Neural cell (in vitro differentiated cells): ENCODE measurements around the gene NFIX. TPM values are rescaled to one million over a fixed set of nuclear protein-coding genes. Genes with fewer than 3 reads are reported as not detected.

Experiments used
- H2AFZ ChIP-seq: fragments of 200-600, 300-800 bp; sonication (generic), shearing (Covaris generic); 2 replicates; pipeline ENCODE4 v1.6.0; 2014; ENCODE audit warnings: low read depth, mild to moderate bottlenecking, antibody characterized with exemption, low read length, moderate library complexity
- H3F3A ChIP-seq: fragments of 200-600 bp; shearing (Covaris generic); 2 replicates; pipeline ENCODE4 v1.6.1; 2016; ENCODE audit warnings: mild to moderate bottlenecking, moderate library complexity, mixed read lengths, antibody characterized with exemption, low read length; ENCODE audit not compliant: insufficient read depth, poor library complexity, severe bottlenecking
- H3K27ac ChIP-seq: fragments of 200-600, 300-800 bp; sonication (generic), shearing (Covaris generic); 2 replicates; pipeline ENCODE4 v1.5.1; 2014; ENCODE audit warnings: mild to moderate bottlenecking, low read length, moderate library complexity
- H3K27me3 ChIP-seq: fragments of 300-800, 200-600 bp; sonication (generic), shearing (Covaris generic); 2 replicates; pipeline ENCODE4 v1.6.0; 2014; ENCODE audit warnings: mild to moderate bottlenecking, low read depth, low read length, moderate library complexity; ENCODE audit not compliant: insufficient read depth
- H3K36me3 ChIP-seq: fragments of 300-800, 200-600 bp; sonication (generic), shearing (Covaris generic); 2 replicates; pipeline ENCODE4 v1.5.1; 2014; ENCODE audit warnings: mild to moderate bottlenecking, antibody characterized with exemption, low read length, moderate library complexity; ENCODE audit not compliant: insufficient read depth
- H3K4me2 ChIP-seq: fragments of 300-800, 200-600 bp; sonication (generic), shearing (Covaris generic); 2 replicates; pipeline ENCODE4 v1.6.0; 2014; ENCODE audit warnings: mild to moderate bottlenecking, low read length
- H3K4me3 ChIP-seq: fragments of 300-800, 200-600 bp; sonication (generic), shearing (Covaris generic); 2 replicates; pipeline ENCODE4 v1.5.1; 2014; ENCODE audit warnings: mild to moderate bottlenecking, low read length, moderate library complexity
- H3K79me2 ChIP-seq: fragments of 200-600 bp; shearing (Covaris generic); replicated peaks from 2 replicates; pipeline ENCODE4 v1.6.0; 2014; ENCODE audit warnings: mild to moderate bottlenecking, low read length, moderate library complexity; ENCODE audit not compliant: insufficient read depth
- H3K9ac ChIP-seq: fragments of 300-800, 200-600 bp; sonication (generic), shearing (Covaris generic); 2 replicates; pipeline ENCODE4 v1.6.1; 2016; ENCODE audit warnings: mild to moderate bottlenecking, low read length, mixed read lengths
- H3K9me2 ChIP-seq: fragments of 200-600 bp; shearing (Covaris generic); 2 replicates; pipeline ENCODE4 v1.6.1; 2016; ENCODE audit warnings: mild to moderate bottlenecking, low read length, mixed read lengths; ENCODE audit not compliant: insufficient read depth
- H3K9me3 ChIP-seq: fragments of 200-600, 300-800 bp; sonication (generic), shearing (Covaris generic); 2 replicates; pipeline ENCODE4 v1.6.1; 2016; ENCODE audit warnings: mild to moderate bottlenecking, mixed run types, low read length, moderate library complexity, mixed read lengths
- H4K20me1 ChIP-seq: fragments of 200-600 bp; shearing (Covaris generic); 2 replicates; pipeline ENCODE4 v1.6.1; 2016; ENCODE audit warnings: mild to moderate bottlenecking, mixed run types; ENCODE audit not compliant: insufficient read depth
- CTCF ChIP-seq: fragments of 450-650 bp; IDR thresholded peaks from 2 replicates; pipeline ENCODE4 v1.5.1; 2014; ENCODE audit warnings: antibody characterized with exemption, mild to moderate bottlenecking, moderate library complexity; ENCODE audit not compliant: poor library complexity, severe bottlenecking
- EP300 ChIP-seq: fragments of 450-650 bp; conservative IDR thresholded peaks from 2 replicates; pipeline ENCODE4 v1.6.1; 2014; ENCODE audit warnings: antibody characterized with exemption, mild to moderate bottlenecking, moderate library complexity; ENCODE audit not compliant: poor library complexity, severe bottlenecking
- EZH2 ChIP-seq: fragments of 200-600, 300-800 bp; shearing (Covaris generic), sonication (generic); IDR thresholded peaks from 2 replicates; pipeline ENCODE4 v1.6.1; 2014; ENCODE audit warnings: antibody characterized with exemption, low read length, borderline replicate concordance, mild to moderate bottlenecking; ENCODE audit not compliant: insufficient read depth, poor library complexity, severe bottlenecking
- MXI1 ChIP-seq: fragments of 450-650 bp; conservative IDR thresholded peaks from 2 replicates; pipeline ENCODE4 v1.6.1; 2014; ENCODE audit warnings: antibody characterized with exemption, mild to moderate bottlenecking; ENCODE audit not compliant: poor library complexity, severe bottlenecking
- POLR2AphosphoS5 ChIP-seq: IDR thresholded peaks from 2 replicates; pipeline ENCODE4 v1.6.1; 2012
- RAD21 ChIP-seq: fragments of 450-650 bp; conservative IDR thresholded peaks from 2 replicates; pipeline ENCODE4 v1.6.1; 2014; ENCODE audit warnings: antibody characterized with exemption, mild to moderate bottlenecking, moderate library complexity
- REST ChIP-seq: IDR thresholded peaks from 2 replicates; pipeline ENCODE4 v1.6.1; 2012; ENCODE audit warnings: borderline replicate concordance
- SMC3 ChIP-seq: fragments of 450-650 bp; conservative IDR thresholded peaks from 2 replicates; pipeline ENCODE4 v1.6.1; 2014; ENCODE audit warnings: antibody characterized with exemption, mild to moderate bottlenecking, moderate library complexity; ENCODE audit not compliant: poor library complexity
- TAF1 ChIP-seq: IDR thresholded peaks from 2 replicates; pipeline ENCODE4 v1.6.1; 2012; ENCODE audit warnings: low read depth
- polyA plus RNA-seq: library from polyadenylated mRNA; depleted of rRNA; stranded (reverse); fragments of >200 nt; gene quantifications from 2 replicates; pipeline ENCODE4 v1.2.3, GENCODE V29; 2014

NFIX gene
- polyA plus RNA-seq, 1 donor from 2014 or later: not detected

GRCh38 chr19:13017306-13018034 is 22.2 kb downstream of the NFIX start:
- Histone ChIP-seq H3K4me2 (no peak overlapping the region), H3K79me2 (no peaks in the 10 kb centered on the region), H3K9me3 (no peaks in the 10 kb centered on the region), H3K27ac (no peak overlapping the region), H3K4me3 (no peak overlapping the region), H3K9ac (no peak overlapping the region), H3F3A (no peaks in the 10 kb centered on the region), H4K20me1 (no peaks in the 10 kb centered on the region), H2AFZ (no peak overlapping the region), H3K36me3 (no peaks in the 10 kb centered on the region), H3K27me3 (peaks cover 100% of the 10 kb centered on the region), H3K9me2 (no peaks in the 10 kb centered on the region)
- no peak for TF ChIP-seq RAD21
- no peak for TF ChIP-seq TAF1
- no peak for TF ChIP-seq POLR2AphosphoS5
- no peak for TF ChIP-seq REST
- TF ChIP-seq MXI1: no peak
- no peak for TF ChIP-seq EZH2
- TF ChIP-seq SMC3: no peak
- no peak for TF ChIP-seq CTCF
- TF ChIP-seq EP300: no peak

GRCh38 chr19:13018035-13018914 is 23.0 kb downstream of the NFIX start:
- Histone ChIP-seq H3K9me3 (no peaks in the 10 kb centered on the region), H2AFZ (no peak overlapping the region), H3K9me2 (no peaks in the 10 kb centered on the region), H3K4me3 (no peak overlapping the region), H3K27ac (no peak overlapping the region), H3K4me2 (no peak overlapping the region), H4K20me1 (no peaks in the 10 kb centered on the region), H3K79me2 (no peaks in the 10 kb centered on the region), H3F3A (no peaks in the 10 kb centered on the region), H3K36me3 (no peaks in the 10 kb centered on the region), H3K9ac (no peak overlapping the region), H3K27me3 (peaks cover 100% of the 10 kb centered on the region)
- no peak for TF ChIP-seq POLR2AphosphoS5
- TF ChIP-seq REST: no peak
- TF ChIP-seq EP300: no peak
